A673 (cell line): ENCODE data around the gene ZC3H15. TPM values are rescaled to one million over a fixed set of nuclear protein-coding genes. Genes with fewer than 3 reads are reported as not detected.
A peak's percentile ranks its signal among the peaks of the same experiment; 100 is the strongest.

ENCODE experiments used
- BruUV-seq: library from RNA; stranded (reverse); fragments of 400-500 nt; replicated peaks from 2 replicates; lab custom pipeline; 2021; lab: Mats Ljungman, UMichigan
- CTCF ChIA-PET: fragments of 300-600 bp; sonication (Branson Sonifier 250); formaldehyde crosslinking; loops from one replicate; lab custom pipeline; 2022; ENCODE audit warnings: antibody characterized with exemption; lab: Charles Lee
- POLR2A ChIA-PET: fragments of 300-600 bp; sonication (Branson Sonifier 250); formaldehyde crosslinking; loops from one replicate; lab custom pipeline; 2022; ENCODE audit warnings: antibody characterized with exemption; ENCODE audit not compliant: low non-redundant PET; lab: Charles Lee
- DNase-seq: peaks from one replicate; pipeline ENCODE4 v3.0.0-alpha.2; 2015; ENCODE audit warnings: low spot score
- H3K27ac ChIP-seq: fragments of 200-600 bp; sonication (generic); 2 replicates; pipeline ENCODE4 v1.5.1; 2016; ENCODE audit warnings: mixed run types, low read depth, mild to moderate bottlenecking, mixed read lengths, antibody characterized with exemption, low read length; ENCODE audit not compliant: poor library complexity, severe bottlenecking
- H3K27me3 ChIP-seq: fragments of 200-600 bp; sonication (generic); replicated peaks from 2 replicates; pipeline ENCODE4 v1.6.1; 2017; ENCODE audit warnings: mixed run types, low read depth, mild to moderate bottlenecking, mixed read lengths, antibody characterized with exemption, low read length; ENCODE audit not compliant: insufficient read depth, poor library complexity
- H3K36me3 ChIP-seq: fragments of 200-600 bp; sonication (generic); 2 replicates; pipeline ENCODE4 v1.6.1; 2016; ENCODE audit warnings: mixed run types, mild to moderate bottlenecking, mixed read lengths, antibody characterized with exemption, low read length; ENCODE audit not compliant: insufficient read depth, poor library complexity, severe bottlenecking
- H3K4me1 ChIP-seq: fragments of 200-600 bp; sonication (generic); 2 replicates; pipeline ENCODE4 v1.6.1; 2017; ENCODE audit warnings: mixed run types, mild to moderate bottlenecking, mixed read lengths, antibody characterized with exemption, low read length; ENCODE audit not compliant: insufficient read depth, poor library complexity, severe bottlenecking
- H3K4me3 ChIP-seq: fragments of 200-600 bp; sonication (generic); 2 replicates; pipeline ENCODE4 v1.5.1; 2016; ENCODE audit warnings: low read depth, mixed run types, mild to moderate bottlenecking, mixed read lengths, low read length; ENCODE audit not compliant: poor library complexity, severe bottlenecking
- H3K9me3 ChIP-seq: fragments of 200-600 bp; sonication (generic); 2 replicates; pipeline ENCODE4 v1.6.1; 2016; ENCODE audit warnings: mixed run types, low read depth, mild to moderate bottlenecking, mixed read lengths, antibody characterized with exemption, low read length; ENCODE audit not compliant: poor library complexity, severe bottlenecking
- CTCF ChIP-seq: fragments of 300-800, 200-600 bp; sonication (generic); conservative IDR thresholded peaks from 2 replicates; pipeline ENCODE4 v1.5.1; 2017; ENCODE audit warnings: low read depth, mild to moderate bottlenecking, antibody characterized with exemption, low read length, moderate library complexity, mixed read lengths
- EZH2 ChIP-seq: fragments of 200-600 bp; sonication (generic); IDR thresholded peaks from 2 replicates; pipeline ENCODE4 v1.6.1; 2017; ENCODE audit warnings: borderline replicate concordance, low read depth, mild to moderate bottlenecking, mixed read lengths, antibody characterized with exemption, low read length; ENCODE audit not compliant: poor library complexity, severe bottlenecking
- intact Hi-C: fragments of 100-400 bp; cut with micrococcal nuclease; formaldehyde crosslinking; loops from one replicate; pipeline ENCODE4 v1.10.0; 2022; ENCODE audit not compliant: unreplicated experiment
- total RNA-seq: library from RNA; stranded (reverse); gene quantifications from 2 replicates; pipeline ENCODE4 v1.2.3, GENCODE V29; 2021

The ZC3H15 gene
- total RNA-seq, 1 experiment from 2014 or later: 95.1 TPM

GRCh38 chr2:186516396-186516795, 30.3 kb downstream of the ZC3H15 start:
- Histone ChIP-seq H3K4me3 (no peak overlapping the region), H3K27me3 (no peaks in the 10 kb centered on the region), H3K4me1 (peaks cover 18% of the 10 kb centered on the region), H3K9me3 (no peaks in the 10 kb centered on the region), H3K27ac (no peak overlapping the region), H3K36me3 (peaks cover 26% of the 10 kb centered on the region)
- CTCF ChIA-PET: no interaction called here
- BruUV-seq: no TSS peak
- intact Hi-C loops: no loop called here
- POLR2A ChIA-PET: no interaction called here
- DNase-seq: no peak
- no peak for TF ChIP-seq EZH2
- no peak for TF ChIP-seq CTCF

GRCh38 chr2:186517090-186517489, 31.0 kb downstream of the ZC3H15 start:
- no peak for TF ChIP-seq EZH2
- TF ChIP-seq CTCF: no peak
- no peaks in the 10 kb centered on the region for H3K9me3 ChIP-seq
- H3K27me3 ChIP-seq: no peaks in the 10 kb centered on the region
- H3K36me3 ChIP-seq: peaks cover 19% of the 10 kb centered on the region
- ChIA-PET CTCF (no interaction called here), POLR2A (no interaction called here)
- no TSS peak for BruUV-seq
- no peak for DNase-seq
- no peak overlapping the region for H3K27ac ChIP-seq
- intact Hi-C loops: no loop called here
- H3K4me3 ChIP-seq: no peak overlapping the region
- H3K4me1 ChIP-seq: peaks cover 22% of the 10 kb centered on the region

GRCh38 chr2:186518291-186518690, 32.2 kb downstream of the ZC3H15 start:
- TF ChIP-seq EZH2 (no peak), CTCF (no peak)
- POLR2A ChIA-PET: no interaction called here
- no TSS peak for BruUV-seq

More at GRCh38 chr2:186518291-186518690, 32.2 kb downstream of the ZC3H15 start:
- Histone ChIP-seq H3K4me1 (peaks cover 33% of the 10 kb centered on the region), H3K36me3 (peaks cover 13% of the 10 kb centered on the region), H3K9me3 (no peaks in the 10 kb centered on the region), H3K27ac (no peak overlapping the region), H3K4me3 (no peak overlapping the region), H3K27me3 (no peaks in the 10 kb centered on the region)
- CTCF ChIA-PET: no interaction called here
- peak; percentile 63 for DNase-seq
- intact Hi-C loops: no loop called here
